HEK293T (cell line): Measurements from ENCODE around the gene RPL38.

ENCODE experiments used
- CTCF ChIA-PET: fragments of 350-600 bp; formaldehyde crosslinking; extraction: SDS; loops from one replicate; lab custom pipeline; 2021; ENCODE audit warnings: antibody characterized with exemption, inconsistent platforms; lab: Yijun Ruan, JAX
- POLR2A ChIA-PET: fragments of 350-600 bp; formaldehyde crosslinking; extraction: SDS; loops from one replicate; lab custom pipeline; 2020; ENCODE audit warnings: antibody characterized with exemption, inconsistent platforms; lab: Yijun Ruan, JAX
- DNase-seq: peaks from one replicate; pipeline ENCODE4 v3.0.0; 2012; ENCODE audit warnings: mixed read lengths; ENCODE audit errors: extremely low spot score
- ARNT ChIP-seq: fragments of 450-650 bp; IDR thresholded peaks from 2 replicates; pipeline ENCODE4 v1.6.1; 2017; ENCODE audit warnings: mild to moderate bottlenecking
- BHLHE40 ChIP-seq: fragments of 450-650 bp; IDR thresholded peaks from 2 replicates; pipeline ENCODE4 v1.6.1; 2016; ENCODE audit warnings: mild to moderate bottlenecking, moderate library complexity, borderline replicate concordance
- CTBP1 ChIP-seq: fragments of 450-650 bp; IDR thresholded peaks from 2 replicates; pipeline ENCODE4 v1.6.1; 2016; ENCODE audit warnings: borderline replicate concordance
- ELF4 ChIP-seq: fragments of 450-650 bp; IDR thresholded peaks from 2 replicates; pipeline ENCODE4 v1.6.1; 2017; ENCODE audit warnings: antibody characterized with exemption
- FOXA1 ChIP-seq: fragments of 450-650 bp; IDR thresholded peaks from 2 replicates; pipeline ENCODE4 v1.6.1; 2016; ENCODE audit warnings: mild to moderate bottlenecking
- FOXK2 ChIP-seq: fragments of 450-650 bp; IDR thresholded peaks from 2 replicates; pipeline ENCODE4 v1.6.1; 2016; ENCODE audit warnings: mild to moderate bottlenecking
- FOXM1 ChIP-seq: fragments of 450-650 bp; IDR thresholded peaks from 2 replicates; pipeline ENCODE4 v1.6.1; 2017; ENCODE audit warnings: mild to moderate bottlenecking, borderline replicate concordance
- HDGF ChIP-seq: fragments of 450-650 bp; IDR thresholded peaks from 2 replicates; pipeline ENCODE4 v1.6.1; 2017; ENCODE audit warnings: antibody characterized with exemption, borderline replicate concordance
- L3MBTL2 ChIP-seq: fragments of 450-650 bp; conservative IDR thresholded peaks from 2 replicates; pipeline ENCODE4 v1.6.1; 2016; ENCODE audit warnings: mild to moderate bottlenecking
- LEF1 ChIP-seq: fragments of 450-650 bp; IDR thresholded peaks from 2 replicates; pipeline ENCODE4 v1.6.1; 2017; ENCODE audit warnings: mild to moderate bottlenecking, borderline replicate concordance
- NFRKB ChIP-seq: fragments of 450-650 bp; IDR thresholded peaks from 2 replicates; pipeline ENCODE4 v1.6.1; 2016; ENCODE audit warnings: mild to moderate bottlenecking, moderate library complexity
- PKNOX1 ChIP-seq: fragments of 450-650 bp; IDR thresholded peaks from 2 replicates; pipeline ENCODE4 v1.6.1; 2016
- SP1 ChIP-seq: fragments of 450-650 bp; IDR thresholded peaks from 2 replicates; pipeline ENCODE4 v1.6.1; 2017
- SUZ12 ChIP-seq: fragments of 450-650 bp; IDR thresholded peaks from 2 replicates; pipeline ENCODE4 v1.6.1; 2016; ENCODE audit warnings: mild to moderate bottlenecking
- TARDBP ChIP-seq: fragments of 450-650 bp; IDR thresholded peaks from 2 replicates; pipeline ENCODE4 v1.6.1; 2016
- ZNF384 ChIP-seq: fragments of 450-650 bp; IDR thresholded peaks from 2 replicates; pipeline ENCODE4 v1.6.1; 2016

RPL38 gene

GRCh38 chr17:74249590-74250270, 46.3 kb downstream of the RPL38 start:
- DNase-seq, result no peak
- TF ChIP-seq TARDBP (no peak), FOXK2 (no peak), ARNT (no peak), ZNF384 (no peak), FOXM1 (no peak), BHLHE40 (no peak), CTBP1 (no peak), FOXA1 (no peak), L3MBTL2 (no peak), HDGF (no peak), LEF1 (no peak), SP1 (no peak), NFRKB (no peak), SUZ12 (no peak), PKNOX1 (no peak), ELF4 (no peak)
- CTCF ChIA-PET, result interaction anchor here (0.6 kb wide), 1 partner anchor 599 kb away, joined by 3 read pairs; no protein-coding TSS in a partner anchor
- POLR2A ChIA-PET, result interaction anchor here (1.2 to 1.5 kb wide), 2 partner anchors 36 to 45 kb away, joined by 3 to 5 read pairs; partner anchors contain the start of gene TTYH2

- ChIA-PET POLR2A (no interaction called here), CTCF (no interaction called here)
- no peak for DNase-seq
- TF ChIP-seq SP1, result no peak
Observed at GRCh38 chr17:74250324-74250995, 47.0 kb downstream of the RPL38 start.

- CTCF ChIA-PET, result interaction anchor here (0.7 kb wide), 1 partner anchor 102 kb away, joined by 3 read pairs; no protein-coding TSS in a partner anchor
- TF ChIP-seq FOXA1, result no peak
- TF ChIP-seq ELF4, result no peak
- no peak for TF ChIP-seq SUZ12
- TF ChIP-seq BHLHE40, result no peak
- no peak for TF ChIP-seq CTBP1
- no peak for TF ChIP-seq FOXM1
- TF ChIP-seq L3MBTL2, result no peak
- peak; percentile 42; the same call in 1 of the 2 replicates for TF ChIP-seq TARDBP
- POLR2A ChIA-PET, result no interaction called here
- DNase-seq, result no peak
Observed at GRCh38 chr17:74251051-74251450, 47.6 kb downstream of the RPL38 start.

- DNase-seq, result no peak
- CTCF ChIA-PET, result interaction anchor here (0.7 kb wide), 1 partner anchor 102 kb away, joined by 3 read pairs; no protein-coding TSS in a partner anchor
- TF ChIP-seq FOXM1, result no peak
- no peak for TF ChIP-seq L3MBTL2
- no peak for TF ChIP-seq HDGF
- no peak for TF ChIP-seq PKNOX1
- TF ChIP-seq ARNT, result no peak
- no peak for TF ChIP-seq LEF1
- no peak for TF ChIP-seq CTBP1
- no peak for TF ChIP-seq ELF4
- TF ChIP-seq BHLHE40, result no peak
- no peak for TF ChIP-seq FOXA1
- TF ChIP-seq SP1, result no peak
- no peak for TF ChIP-seq ZNF384
- TF ChIP-seq SUZ12, result no peak
- TF ChIP-seq NFRKB, result no peak
- no peak for TF ChIP-seq TARDBP
- no peak for TF ChIP-seq FOXK2
- POLR2A ChIA-PET, result no interaction called here
Observed at GRCh38 chr17:74251569-74251968, 48.1 kb downstream of the RPL38 start.

- CTCF ChIA-PET, result no interaction called here
- TF ChIP-seq ARNT (no peak), FOXK2 (no peak), BHLHE40 (no peak), ELF4 (no peak), PKNOX1 (no peak)
- POLR2A ChIA-PET, result no interaction called here
- no peak for DNase-seq
Observed at GRCh38 chr17:74252211-74252610, 48.7 kb downstream of the RPL38 start.

GRCh38 chr17:74253036-74253435, 49.6 kb downstream of the RPL38 start:
- ChIA-PET CTCF (no interaction called here), POLR2A (no interaction called here)
- TF ChIP-seq ARNT (no peak), FOXM1 (no peak), L3MBTL2 (no peak), FOXA1 (no peak), LEF1 (no peak), HDGF (no peak), BHLHE40 (no peak), SUZ12 (no peak), NFRKB (no peak), ZNF384 (no peak), TARDBP (no peak)
- DNase-seq, result no peak
